ENCODE results near the gene FANCF. TPM values are rescaled to one million over a fixed set of nuclear protein-coding genes. Genes with fewer than 3 reads are reported as not detected.

FANCF gene
- total RNA-seq, 2 donors from 2014 or later: 9.4 to 11.0 TPM

DNA sequence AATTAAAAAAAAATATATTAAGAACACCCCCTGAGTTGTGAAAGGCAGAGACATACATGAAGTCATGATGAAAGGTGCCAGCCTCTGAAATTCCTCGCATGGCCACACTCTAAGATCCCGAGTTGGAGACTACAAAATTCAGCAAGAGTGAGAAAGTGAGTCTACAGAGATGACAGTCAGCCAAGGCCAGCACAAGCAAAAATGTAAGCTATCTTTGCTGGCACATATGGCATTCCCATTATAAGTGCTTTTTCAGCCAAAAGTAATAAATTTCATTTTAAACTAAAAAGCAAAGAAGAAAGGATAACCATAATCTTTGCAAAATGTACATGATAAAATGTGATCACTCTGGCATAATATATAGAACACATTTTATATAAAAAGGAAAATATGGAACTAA lies 40.6 kb downstream of the FANCF start:
- H3K27ac Mint-ChIP-seq: no peak overlapping the region
- no peaks in the 10 kb centered on the region for H3K36me3 Mint-ChIP-seq
- H3K4me1 Mint-ChIP-seq (ENCODE audit: low read depth in 2 of 2): no peaks in the 10 kb centered on the region
- H3K4me3 Mint-ChIP-seq: no peak overlapping the region
- DNase-seq (ENCODE audit: low spot score): no peak
- no peak for ATAC-seq
- H3K27me3 Mint-ChIP-seq: peaks cover 0 to 2% of the 10 kb centered on the region in 2 donors
- H3K9me3 Mint-ChIP-seq: no peaks in the 10 kb centered on the region

DNA sequence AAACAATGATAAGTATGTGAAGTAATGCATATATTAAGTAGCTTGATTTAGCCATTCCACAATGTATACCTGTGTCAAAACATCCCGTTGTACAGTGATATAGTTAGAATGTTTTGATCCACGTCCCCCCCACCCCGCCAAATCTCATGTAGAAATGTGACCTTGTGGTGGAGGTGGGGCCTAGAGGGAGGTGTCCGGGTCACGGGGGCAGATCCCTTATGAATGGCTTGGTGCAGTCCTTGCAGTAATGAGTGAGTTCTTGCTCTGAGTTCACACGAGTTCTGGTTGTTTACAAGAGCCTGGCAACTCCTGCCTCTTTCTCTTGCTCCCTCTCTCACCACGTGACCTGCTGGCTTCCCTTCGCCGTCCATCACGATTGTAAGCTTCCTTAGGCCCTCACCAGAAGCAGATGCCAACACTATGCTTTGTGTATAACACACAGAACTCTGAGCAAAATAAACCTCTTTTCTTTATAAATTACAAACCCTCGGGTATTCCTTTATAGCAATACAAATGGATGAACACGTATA lies 41.6 kb downstream of the FANCF start:
- Mint-ChIP-seq H3K36me3 (no peaks in the 10 kb centered on the region), H3K27ac (no peak overlapping the region), H3K27me3 (peaks cover 0 to 2% of the 10 kb centered on the region in 2 donors), H3K9me3 (no peaks in the 10 kb centered on the region), H3K4me3 (no peak overlapping the region), H3K4me1 (ENCODE audit: low read depth in 2 of 2) (no peaks in the 10 kb centered on the region)
- no peak for ATAC-seq
- no peak for DNase-seq (ENCODE audit: low spot score)

- no peaks in the 10 kb centered on the region for H3K4me1 Mint-ChIP-seq (ENCODE audit: low read depth in 2 of 2)
- ATAC-seq (no peak), DNase-seq (ENCODE audit: low spot score) (no peak)
- H3K36me3 Mint-ChIP-seq: no peaks in the 10 kb centered on the region
- no peaks in the 10 kb centered on the region for H3K9me3 Mint-ChIP-seq
- H3K4me3 Mint-ChIP-seq: no peak overlapping the region
- no peak overlapping the region for H3K27ac Mint-ChIP-seq
- peaks cover 0 to 2% of the 10 kb centered on the region in 2 donors for H3K27me3 Mint-ChIP-seq
Observed at GRCh38 chr11:22582151-22582410, 43.5 kb downstream of the FANCF start.

DNA sequence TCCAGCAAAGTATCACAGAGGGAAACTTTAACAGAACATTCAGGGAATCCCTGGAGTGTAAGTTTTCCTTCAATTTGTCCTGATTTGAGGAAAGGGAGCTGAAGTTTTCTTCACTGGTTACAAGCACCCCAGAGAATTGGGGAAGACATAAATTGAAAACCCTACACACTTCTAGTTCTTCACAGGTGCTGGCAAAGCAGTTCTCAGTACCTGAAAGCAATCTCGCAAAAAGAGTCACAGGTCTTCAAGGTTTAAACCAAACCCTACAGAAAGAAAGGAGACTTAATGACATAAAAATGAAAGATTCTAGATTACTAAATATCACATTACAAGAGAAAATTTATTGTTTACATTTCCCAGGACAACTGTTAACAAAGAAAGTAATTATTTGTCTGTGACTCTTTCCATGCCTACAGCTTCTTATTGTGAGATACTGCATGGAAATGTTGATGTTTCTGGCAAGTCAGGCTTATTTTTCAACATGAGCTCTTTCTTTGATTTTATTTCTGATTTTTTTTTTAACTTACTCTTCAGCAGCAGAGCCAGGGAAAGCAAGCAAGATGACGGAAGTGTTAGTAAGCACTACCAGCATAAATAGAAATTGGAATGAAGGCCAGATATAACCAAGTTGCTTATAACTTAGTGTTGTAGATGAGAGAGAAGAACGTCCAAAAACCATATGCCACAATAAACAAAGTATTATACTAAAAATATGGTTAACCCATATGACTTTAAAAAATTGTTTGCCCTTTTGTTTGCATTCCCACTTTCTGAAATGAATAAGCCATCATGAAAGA lies 44.1 kb downstream of the FANCF start:
- no peaks in the 10 kb centered on the region for H3K9me3 Mint-ChIP-seq
- no peaks in the 10 kb centered on the region for H3K4me1 Mint-ChIP-seq (ENCODE audit: low read depth in 2 of 2)
- H3K27ac Mint-ChIP-seq: no peak overlapping the region
- no peak overlapping the region for H3K4me3 Mint-ChIP-seq
- no peaks in the 10 kb centered on the region for H3K36me3 Mint-ChIP-seq
- no peak for DNase-seq (ENCODE audit: low spot score)
- no peak for ATAC-seq
- H3K27me3 Mint-ChIP-seq: peaks cover 0 to 2% of the 10 kb centered on the region in 2 donors

DNA sequence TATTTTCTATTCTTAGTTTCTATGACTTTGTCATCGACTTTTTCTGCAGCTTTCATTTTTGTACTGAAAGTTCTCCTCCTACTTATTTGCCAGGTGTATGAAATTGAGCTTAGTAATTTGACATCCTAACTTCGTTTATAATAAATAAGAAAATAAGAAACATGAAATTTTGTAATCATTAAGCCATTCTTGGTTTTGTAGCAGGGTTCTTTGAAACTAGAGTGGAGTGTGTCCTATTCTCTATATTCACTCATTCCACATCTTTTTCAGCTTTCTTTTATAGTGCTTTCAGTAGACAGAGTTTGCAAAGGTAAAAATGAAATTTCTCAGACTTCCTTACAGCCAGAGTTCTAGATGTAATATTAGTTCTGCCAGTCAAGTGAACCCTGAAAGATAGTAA lies 47.8 kb downstream of the FANCF start:
- no peaks in the 10 kb centered on the region for H3K4me1 Mint-ChIP-seq (ENCODE audit: low read depth in 2 of 2)
- no peak overlapping the region for H3K4me3 Mint-ChIP-seq
- H3K27ac Mint-ChIP-seq: no peak overlapping the region
- H3K36me3 Mint-ChIP-seq: no peaks in the 10 kb centered on the region
- peaks cover 3% of the 10 kb centered on the region for H3K9me3 Mint-ChIP-seq
- ATAC-seq (no peak), DNase-seq (ENCODE audit: low spot score) (no peak)
- no peaks in the 10 kb centered on the region for H3K27me3 Mint-ChIP-seq

Other genes with a start within 250 kb of the FANCF start
- gene GAS2, start 40.8 kb upstream of the FANCF start, total RNA-seq: 1 to 10 TPM in 1 of 2 donors, under 1 TPM in 1; 0.76 to 2.4 TPM
- 10 to 100 TPM; 25.6 to 28.3 TPM for gene SVIP, start 204.0 kb upstream of the FANCF start, total RNA-seq
- gene CCDC179, start 234.7 kb upstream of the FANCF start, total RNA-seq: not detected